IMR-90 (cell line): ENCODE data around the gene MTCL1. TPM values are rescaled to one million over a fixed set of nuclear protein-coding genes. Genes with fewer than 3 reads are reported as not detected.

Experiments used
- ATAC-seq: fragments of 200-7000 bp; cut with Tn5 transposase; 2 replicates; pipeline ENCODE4 v1.9.1; 2020; ENCODE audit warnings: low read depth, mild to moderate bottlenecking, moderate library complexity
- BruUV-seq: library from RNA; stranded (reverse); fragments of 400-500 nt; replicated peaks from 2 replicates; lab custom pipeline; 2021; lab: Mats Ljungman, UMichigan
- CTCF ChIA-PET: fragments of 300-600 bp; formaldehyde crosslinking; extraction: SDS; loops from one replicate; lab custom pipeline; 2021; ENCODE audit warnings: antibody characterized with exemption; lab: Yijun Ruan, JAX
- POLR2A ChIA-PET: fragments of 300-600 bp; sonication (Branson Sonifier 250); formaldehyde crosslinking; loops from one replicate; lab custom pipeline; 2022; ENCODE audit warnings: antibody characterized with exemption; ENCODE audit not compliant: unreplicated experiment; lab: Charles Lee
- DNase-seq: peaks from one replicate; pipeline ENCODE4 v3.0.0; 2013
- H2AFZ ChIP-seq: replicated peaks from 2 replicates; pipeline ENCODE3; 2013; ENCODE audit warnings: low read length, mild to moderate bottlenecking; ENCODE audit not compliant: poor library complexity
- H2AK5ac ChIP-seq: 2 replicates; pipeline ENCODE4 v1.6.1; 2013; ENCODE audit warnings: low read depth, low read length, inconsistent platforms
- H2AK9ac ChIP-seq: replicated peaks from 2 replicates; pipeline ENCODE3; 2013; ENCODE audit warnings: mild to moderate bottlenecking, low read depth, low read length, moderate library complexity; ENCODE audit not compliant: poor library complexity
- H2BK120ac ChIP-seq: 2 replicates; pipeline ENCODE4 v1.6.1; 2013; ENCODE audit warnings: low read depth, low read length, inconsistent platforms
- H2BK15ac ChIP-seq: 3 replicates; pipeline ENCODE4 v1.6.1; 2013; ENCODE audit warnings: low read depth, low read length, inconsistent platforms
- H2BK20ac ChIP-seq: 2 replicates; pipeline ENCODE4 v1.6.1; 2013; ENCODE audit warnings: low read depth, mild to moderate bottlenecking, inconsistent platforms, low read length, moderate library complexity
- H2BK5ac ChIP-seq: 2 replicates; pipeline ENCODE4 v1.6.1; 2013; ENCODE audit warnings: mild to moderate bottlenecking, low read depth, low read length, inconsistent platforms; ENCODE audit not compliant: poor library complexity, severe bottlenecking
- H3K14ac ChIP-seq: replicated peaks from 2 replicates; pipeline ENCODE4 v1.6.1; 2013; ENCODE audit warnings: low read depth, low read length, inconsistent platforms
- H3K18ac ChIP-seq: 2 replicates; pipeline ENCODE4 v1.6.1; 2013; ENCODE audit warnings: low read depth, low read length, control low read depth
- H3K23ac ChIP-seq: 2 replicates; pipeline ENCODE4 v1.6.1; 2013; ENCODE audit warnings: low read depth, low read length, inconsistent platforms
- H3K27ac ChIP-seq: 2 replicates; pipeline ENCODE4 v1.5.1; 2013; ENCODE audit warnings: mild to moderate bottlenecking, control low read depth, low read length; ENCODE audit not compliant: insufficient read depth
- H3K27me3 ChIP-seq: 2 replicates; pipeline ENCODE4 v1.6.1; 2013; ENCODE audit warnings: low read length; ENCODE audit not compliant: control insufficient read depth, insufficient read depth
- H3K36me3 ChIP-seq: 2 replicates; pipeline ENCODE4 v1.6.1; 2013; ENCODE audit warnings: low read length, mixed read lengths; ENCODE audit not compliant: control insufficient read depth, insufficient read depth
- H3K4ac ChIP-seq: 2 replicates; pipeline ENCODE4 v1.6.1; 2013; ENCODE audit warnings: low read depth, low read length, inconsistent platforms
- H3K4me1 ChIP-seq: 2 replicates; pipeline ENCODE4 v1.6.1; 2013; ENCODE audit warnings: low read length, mixed read lengths; ENCODE audit not compliant: control insufficient read depth, insufficient read depth
- H3K4me2 ChIP-seq: 2 replicates; pipeline ENCODE4 v1.6.1; 2013; ENCODE audit warnings: low read depth, mild to moderate bottlenecking, control low read depth, low read length, moderate library complexity
- H3K4me3 ChIP-seq: 2 replicates; pipeline ENCODE4 v1.5.1; 2013; ENCODE audit warnings: low read depth, mild to moderate bottlenecking, control low read depth, low read length, moderate library complexity; ENCODE audit not compliant: insufficient read depth
- H3K56ac ChIP-seq: 2 replicates; pipeline ENCODE4 v1.6.1; 2013; ENCODE audit warnings: low read length, inconsistent platforms; ENCODE audit not compliant: insufficient read depth; ENCODE audit errors: extremely low read depth
- H3K79me1 ChIP-seq, 2 experiments: 2 replicates each; pipeline ENCODE4 v1.6.1; 2013; ENCODE audit warnings: low read length in 2 of 2, inconsistent platforms in 1 of 2, low read depth in 1 of 2
- H3K9ac ChIP-seq: 2 replicates; pipeline ENCODE4 v1.6.1; 2013; ENCODE audit warnings: low read depth, low read length, control low read depth
- H3K9me1 ChIP-seq: 2 replicates; pipeline ENCODE4 v1.6.1; 2013; ENCODE audit warnings: low read length, inconsistent platforms; ENCODE audit not compliant: insufficient read depth
- H3K9me3 ChIP-seq: 2 replicates; pipeline ENCODE4 v1.6.1; 2013; ENCODE audit warnings: low read length; ENCODE audit not compliant: control insufficient read depth, insufficient read depth
- H4K20me1 ChIP-seq: 2 replicates; pipeline ENCODE4 v1.6.1; 2013; ENCODE audit warnings: low read length, inconsistent platforms; ENCODE audit not compliant: insufficient read depth
- H4K5ac ChIP-seq: 2 replicates; pipeline ENCODE4 v1.6.1; 2013; ENCODE audit warnings: mild to moderate bottlenecking, low read depth, low read length, control low read depth
- H4K8ac ChIP-seq, 2 experiments: 2 replicates each; pipeline ENCODE4 v1.6.1; 2013; ENCODE audit warnings: low read depth in 2 of 2, low read length in 2 of 2, control low read depth in 1 of 2, inconsistent platforms in 1 of 2
- H4K91ac ChIP-seq: 2 replicates; pipeline ENCODE4 v1.6.1; 2013; ENCODE audit warnings: low read depth, low read length, inconsistent platforms; ENCODE audit not compliant: insufficient read depth
- BHLHE40 ChIP-seq: fragments of 150-350 bp; IDR thresholded peaks from 2 replicates; pipeline ENCODE4 v1.6.1; 2016; ENCODE audit warnings: mild to moderate bottlenecking, low read depth, low read length
- CEBPB ChIP-seq: IDR thresholded peaks from 2 replicates; pipeline ENCODE4 v1.6.1; 2012; ENCODE audit warnings: low read depth, low read length, improper control_type of control experiment
- CHD1 ChIP-seq: IDR thresholded peaks from 2 replicates; pipeline ENCODE4 v1.6.1; 2012; ENCODE audit warnings: low read depth, low read length, improper control_type of control experiment
- CTCF ChIP-seq: conservative IDR thresholded peaks from 2 replicates; pipeline ENCODE4 v1.5.1; 2012; ENCODE audit warnings: mild to moderate bottlenecking, low read depth, low read length, improper control_type of control experiment
- ELK1 ChIP-seq: fragments of 150-350 bp; IDR thresholded peaks from 2 replicates; pipeline ENCODE4 v1.6.1; 2016; ENCODE audit warnings: low read depth, mild to moderate bottlenecking, low read length, moderate library complexity, borderline replicate concordance
- FOS ChIP-seq: fragments of 150-350 bp; IDR thresholded peaks from 2 replicates; pipeline ENCODE4 v1.6.1; 2016; ENCODE audit warnings: low read depth, low read length
- MAFK ChIP-seq: IDR thresholded peaks from 2 replicates; pipeline ENCODE4 v1.6.1; 2012; ENCODE audit warnings: low read depth, low read length, improper control_type of control experiment
- MAZ ChIP-seq: IDR thresholded peaks from 2 replicates; pipeline ENCODE4 v1.6.1; 2012; ENCODE audit warnings: low read depth, mild to moderate bottlenecking, low read length, improper control_type of control experiment, moderate library complexity, borderline replicate concordance
- MXI1 ChIP-seq: IDR thresholded peaks from 2 replicates; pipeline ENCODE4 v1.6.1; 2012; ENCODE audit warnings: low read depth, mild to moderate bottlenecking, low read length, moderate library complexity, borderline replicate concordance
- NFE2L2 ChIP-seq: fragments of 150-350 bp; IDR thresholded peaks from 2 replicates; pipeline ENCODE4 v1.6.1; 2016; ENCODE audit warnings: low read depth, mild to moderate bottlenecking, low read length
- RAD21 ChIP-seq: IDR thresholded peaks from 2 replicates; pipeline ENCODE4 v1.6.1; 2012; ENCODE audit warnings: low read length, improper control_type of control experiment
- RCOR1 ChIP-seq: IDR thresholded peaks from 2 replicates; pipeline ENCODE4 v1.6.1; 2012; ENCODE audit warnings: mild to moderate bottlenecking, low read length, improper control_type of control experiment; ENCODE audit not compliant: insufficient replicate concordance
- RFX5 ChIP-seq: IDR thresholded peaks from 2 replicates; pipeline ENCODE4 v1.8.0; 2012; ENCODE audit warnings: low read depth, mild to moderate bottlenecking, low read length, moderate library complexity
- SMC3 ChIP-seq: fragments of 150-350 bp; IDR thresholded peaks from 2 replicates; pipeline ENCODE4 v1.6.1; 2016; ENCODE audit warnings: low read depth, mild to moderate bottlenecking, antibody characterized with exemption, low read length, moderate library complexity
- USF2 ChIP-seq: fragments of 150-350 bp; IDR thresholded peaks from 2 replicates; pipeline ENCODE4 v1.6.1; 2017; ENCODE audit warnings: mild to moderate bottlenecking, antibody characterized with exemption, low read length, low read depth
- WGBS, 2 experiments: methylation state at CpG; one replicate each; pipeline versions ENCODE4 v1.1.5 to v1.1.7; 2013; ENCODE audit warnings: missing lambda C conversion rate in 2 of 2; ENCODE audit not compliant: insufficient read length in 1 of 2; ENCODE audit errors: extremely low coverage in 2 of 2; 5-methylcytosine and 5-hydroxymethylcytosine counted together
- dilution Hi-C: fragments of 300-500 bp; cut with HindIII; formaldehyde crosslinking; loops from one replicate; pipeline ENCODE4 v1.14.3; 2018; ENCODE audit warnings: low sequenced_read_pairs; ENCODE audit not compliant: unreplicated experiment
- in situ Hi-C: fragments of 300-500 bp; cut with MboI; formaldehyde crosslinking; loops from 3 replicates; pipeline ENCODE4 v1.14.3; 2019; ENCODE audit warnings: low sequenced_read_pairs, inconsistent platforms, mixed read lengths
- intact Hi-C: fragments of 100-400 bp; cut with micrococcal nuclease; formaldehyde crosslinking; loops from 2 replicates; pipeline ENCODE4 v1.10.0; 2022
- polyA plus RNA-seq, 3 experiments: library from polyadenylated mRNA; depleted of rRNA; stranded (reverse); fragments of >200 nt; gene quantifications; 2 replicates each; pipeline ENCODE4 v1.2.3, GENCODE V29; 2012; ENCODE audit warnings: low replicate concordance in 1 of 3
- total RNA-seq: library from RNA; depleted of rRNA; stranded (reverse); fragments of >200 nt; gene quantifications from 2 replicates; pipeline ENCODE4 v1.2.3, GENCODE V29; 2012

Gene MTCL1
- total and polyA plus RNA-seq, 2 of the 4 experiments (the other 2 are of a cell fraction): 29.0 to 45.3 TPM

GRCh38 chr18:8854962-8855361 lies 149.6 kb downstream of the MTCL1 start:
- H2AK5ac ChIP-seq: no peak overlapping the region; the same call in 1 of the 2 replicates

More at GRCh38 chr18:8854962-8855361, 149.6 kb downstream of the MTCL1 start:
- peak overlapping the region; percentile 82; the same call in 1 of the 2 replicates for H3K4me2 ChIP-seq
- no peak overlapping the region; the same call in 1 of the 2 replicates for H3K9ac ChIP-seq
- H2AFZ ChIP-seq: no peak overlapping the region
- no TSS peak for BruUV-seq
- H3K4ac ChIP-seq: peak overlapping the region; percentile 64; the same call in 1 of the 2 replicates
- H2BK5ac ChIP-seq: peak overlapping the region; percentile 93
- H3K18ac ChIP-seq: peak overlapping the region; percentile 94; the same call in 1 of the 2 replicates
- in situ Hi-C loops (no loop called here), intact Hi-C loops (loop anchor here (5.0 kb wide), 1 partner anchor 92 kb away; no protein-coding TSS in a partner anchor), dilution Hi-C loops (no loop called here)
- WGBS, 2 experiments: 0% methylated on average over 1 of the region's 2 CpGs; no CpG with 5 or more reads in 1 of the 2 experiments
- H3K9me3 ChIP-seq: no peaks in the 10 kb centered on the region
- H3K79me1 ChIP-seq: peaks cover 0 to 4% of the 10 kb centered on the region in 2 experiments; a peak in 1 of 4 replicates
- peak overlapping the region in 1 of 2 experiments; percentile 59; a peak in 3 of 4 replicates for H4K8ac ChIP-seq
- no peak for TF ChIP-seq CTCF
- TF ChIP-seq NFE2L2: no peak
- TF ChIP-seq RAD21: no peak
- TF ChIP-seq RFX5: no peak
- no peak for TF ChIP-seq MAZ
- TF ChIP-seq ELK1: no peak
- no peak for TF ChIP-seq USF2
- no peak for TF ChIP-seq RCOR1
- TF ChIP-seq CHD1: no peak
- TF ChIP-seq CEBPB: no peak
- no peak for TF ChIP-seq BHLHE40
- TF ChIP-seq MXI1: no peak
- no peak for TF ChIP-seq SMC3
- no peak for TF ChIP-seq FOS
- TF ChIP-seq MAFK: no peak
- peak overlapping the region; percentile 73 for H4K91ac ChIP-seq
- ChIA-PET POLR2A (interaction anchor here (0.5 kb wide), 1 partner anchor 92 kb away, joined by 8 read pairs; no protein-coding TSS in a partner anchor), CTCF (interaction anchor here (1.3 kb wide), 1 partner anchor 108 kb away, joined by 3 read pairs; no protein-coding TSS in a partner anchor)
- H2BK20ac ChIP-seq: peak overlapping the region; percentile 87
- peak overlapping the region; percentile 19 for H3K27ac ChIP-seq
- no peaks in the 10 kb centered on the region for H3K36me3 ChIP-seq
- no peak overlapping the region for H3K4me3 ChIP-seq
- DNase-seq (peak; percentile 31), ATAC-seq (peak; percentile 7; the same call in 1 of the 2 replicates)
- H3K56ac ChIP-seq: peak overlapping the region; percentile 30; the same call in 1 of the 2 replicates
- H3K27me3 ChIP-seq: no peaks in the 10 kb centered on the region
- H2AK9ac ChIP-seq: no peak overlapping the region
- H3K23ac ChIP-seq: peak overlapping the region; percentile 57
- peak overlapping the region; percentile 86; the same call in 1 of the 2 replicates for H4K5ac ChIP-seq
- peaks cover 17% of the 10 kb centered on the region for H3K4me1 ChIP-seq
- H2BK15ac ChIP-seq: 0 out of 3 replicates have a peak overlapping the region, but pooled peaks have one; percentile 17
- H3K9me1 ChIP-seq: peaks cover 16% of the 10 kb centered on the region
- peak overlapping the region; percentile 69 for H3K14ac ChIP-seq
- peak overlapping the region; percentile 89 for H2BK120ac ChIP-seq
- H4K20me1 ChIP-seq: no peaks in the 10 kb centered on the region
